SK-N-SH (cell line): ENCODE measurements around the gene NLRP1. TPM values are rescaled to one million over a fixed set of nuclear protein-coding genes. Genes with fewer than 3 reads are reported as not detected.
A peak's percentile ranks its signal among the peaks of the same experiment; 100 is the strongest.

Experiments
- CTCF ChIA-PET: fragments of 300-600, 350-600 bp; formaldehyde crosslinking; extraction: SDS; loops from one replicate; lab custom pipeline; 2021; lab: Yijun Ruan, JAX
- POLR2A ChIA-PET: fragments of 350-600 bp; sonication (Branson Sonifier 250); formaldehyde crosslinking; extraction: SDS; loops from one replicate; lab custom pipeline; 2020; ENCODE audit warnings: antibody characterized with exemption, inconsistent platforms; lab: Yijun Ruan, JAX
- DNase-seq: peaks from one replicate; pipeline ENCODE4 v3.0.0; 2012
- H2AFZ ChIP-seq: fragments of 200-600 bp; sonication (generic); 2 replicates; pipeline ENCODE4 v1.8.1; 2016; ENCODE audit warnings: antibody characterized with exemption, mild to moderate bottlenecking, low read depth
- H3F3A ChIP-seq: fragments of 200-600 bp; sonication (generic); replicated peaks from 2 replicates; pipeline ENCODE3; 2016; ENCODE audit warnings: antibody characterized with exemption, mild to moderate bottlenecking; ENCODE audit not compliant: insufficient read depth
- H3K27ac ChIP-seq, 2 experiments: fragments of 200-500 bp in 1 of 2; fragments of 200-600 bp in 1 of 2; sonication (Bioruptor generic) in 1 of 2; sonication (generic), shearing (Covaris generic) in 1 of 2; 2 replicates each; pipeline versions ENCODE4 v1.5.1 to v1.6.1; 2014 to 2016; ENCODE audit warnings: low read depth in 2 of 2, inconsistent platforms in 1 of 2, low read length in 1 of 2, mild to moderate bottlenecking in 1 of 2, mixed read lengths in 1 of 2
- H3K27me3 ChIP-seq: fragments of 200-600 bp; sonication (generic), shearing (Covaris generic); 2 replicates; pipeline ENCODE4 v1.6.1; 2016; ENCODE audit warnings: mixed run types; ENCODE audit not compliant: insufficient read depth
- H3K36me3 ChIP-seq, 2 experiments: fragments of 200-500 bp in 1 of 2; fragments of 200-600 bp in 1 of 2; sonication (Bioruptor generic) in 1 of 2; sonication (generic) in 1 of 2; replicated peaks in 1 of 2; 2 replicates each; pipeline versions ENCODE3 to v1.5.1; 2014 to 2016; ENCODE audit warnings: low read length in 1 of 2, mild to moderate bottlenecking in 1 of 2; ENCODE audit not compliant: insufficient read depth in 2 of 2, control insufficient read depth in 1 of 2
- H3K4me1 ChIP-seq, 2 experiments: fragments of 200-500 bp in 1 of 2; fragments of 200-600 bp in 1 of 2; sonication (Bioruptor generic) in 1 of 2; sonication (generic), shearing (Covaris generic) in 1 of 2; 2 replicates each; pipeline versions ENCODE4 v1.5.1 to v1.6.1; 2014 to 2016; ENCODE audit warnings: low read depth in 1 of 2, low read length in 1 of 2, mixed run types in 1 of 2; ENCODE audit not compliant: insufficient read depth in 2 of 2, control insufficient read depth in 1 of 2
- H3K4me2 ChIP-seq: fragments of 200-600 bp; sonication (generic), shearing (Covaris generic); 2 replicates; pipeline ENCODE4 v1.6.1; 2017; ENCODE audit warnings: mixed run types
- H3K4me3 ChIP-seq, 2 experiments: fragments of 200-500 bp in 1 of 2; fragments of 200-600 bp in 1 of 2; sonication (Bioruptor generic) in 1 of 2; sonication (generic), shearing (Covaris generic) in 1 of 2; 2 replicates each; pipeline versions ENCODE4 v1.5.1 to v1.8.1; 2014 to 2016; ENCODE audit warnings: low read depth in 2 of 2, inconsistent platforms in 1 of 2, low read length in 1 of 2, mild to moderate bottlenecking in 1 of 2, mixed read lengths in 1 of 2, moderate library complexity in 1 of 2
- H3K79me2 ChIP-seq: fragments of 200-600 bp; sonication (generic); 2 replicates; pipeline ENCODE4 v1.8.1; 2017; ENCODE audit warnings: mild to moderate bottlenecking; ENCODE audit not compliant: insufficient read depth
- H3K9ac ChIP-seq: fragments of 200-600 bp; sonication (generic); 2 replicates; pipeline ENCODE4 v1.6.1; 2017; ENCODE audit warnings: mixed run types
- H3K9me2 ChIP-seq: fragments of 200-600 bp; sonication (generic); 2 replicates; pipeline ENCODE4 v1.6.1; 2017; ENCODE audit warnings: mixed run types
- H3K9me3 ChIP-seq: fragments of 200-600 bp; sonication (generic); 2 replicates; pipeline ENCODE4 v1.6.1; 2017; ENCODE audit warnings: mixed run types, mild to moderate bottlenecking, moderate library complexity
- H4K20me1 ChIP-seq: fragments of 200-600 bp; sonication (generic); 2 replicates; pipeline ENCODE4 v1.6.1; 2017; ENCODE audit warnings: mild to moderate bottlenecking, mixed run types; ENCODE audit not compliant: insufficient read depth
- CHD2 ChIP-seq: fragments of 150-350 bp; IDR thresholded peaks from 2 replicates; pipeline ENCODE4 v1.6.1; 2018; ENCODE audit warnings: low read length; ENCODE audit not compliant: partially characterized antibody
- EP300 ChIP-seq, 2 experiments: IDR thresholded peaks; 2 replicates each; pipeline versions ENCODE4 v1.4.0 to v1.6.1; 2012; ENCODE audit warnings: borderline replicate concordance in 1 of 2, low read depth in 1 of 2, low read length in 1 of 2
- GATA2 ChIP-seq: sonication (generic); formaldehyde crosslinking; IDR thresholded peaks from 2 replicates; pipeline ENCODE4 v1.5.0; 2020; ENCODE audit warnings: mild to moderate bottlenecking, missing genetic modification reagents
- MEF2A ChIP-seq: IDR thresholded peaks from 2 replicates; pipeline ENCODE4 v1.4.0; 2012; ENCODE audit warnings: low read depth, borderline replicate concordance
- NFIC ChIP-seq: IDR thresholded peaks from 2 replicates; pipeline ENCODE4 v1.4.0; 2012; ENCODE audit warnings: borderline replicate concordance
- NRF1 ChIP-seq: IDR thresholded peaks from 2 replicates; pipeline ENCODE4 v1.6.1; 2012; ENCODE audit warnings: low read depth, mild to moderate bottlenecking, low read length
- POLR2AphosphoS5 ChIP-seq: IDR thresholded peaks from 2 replicates; pipeline ENCODE4 v1.6.1; 2012; ENCODE audit warnings: low read depth, low read length
- RCOR1 ChIP-seq: fragments of 150-350 bp; IDR thresholded peaks from 2 replicates; pipeline ENCODE4 v1.6.1; 2017; ENCODE audit warnings: antibody characterized with exemption, low read length
- SIN3A ChIP-seq: IDR thresholded peaks from 2 replicates; pipeline ENCODE4 v1.6.1; 2012; ENCODE audit warnings: low read depth, mild to moderate bottlenecking, low read length, moderate library complexity, borderline replicate concordance
- SMC3 ChIP-seq: IDR thresholded peaks from 2 replicates; pipeline ENCODE4 v1.6.1; 2012; ENCODE audit warnings: low read depth, low read length, improper control_type of control experiment
- YY1 ChIP-seq: IDR thresholded peaks from 2 replicates; pipeline ENCODE4 v1.4.0; 2012; ENCODE audit warnings: low read depth, mild to moderate bottlenecking
- WGBS: methylation state at CpG from one replicate; pipeline ENCODE4 v1.1.6; 2017; ENCODE audit warnings: low lambda C conversion rate; 5-methylcytosine and 5-hydroxymethylcytosine counted together
- polyA plus RNA-seq, 3 experiments: library from polyadenylated mRNA; depleted of rRNA; stranded (reverse); fragments of >200 nt; gene quantifications; 2 replicates each; pipeline ENCODE4 v1.2.3, GENCODE V29; 2012
- TF ChIP-seq, protein P1 (sequence below): IDR thresholded peaks from 2 replicates; pipeline ENCODE4; 2012
- TF ChIP-seq, protein P2 (sequence below): IDR thresholded peaks from 2 replicates; pipeline ENCODE4 v1.4.0; 2012; ENCODE audit warnings: low read depth

NLRP1 gene
- polyA plus RNA-seq, 1 of the 3 experiments (the other 2 are of a cell fraction), result 51.4 TPM

DNA sequence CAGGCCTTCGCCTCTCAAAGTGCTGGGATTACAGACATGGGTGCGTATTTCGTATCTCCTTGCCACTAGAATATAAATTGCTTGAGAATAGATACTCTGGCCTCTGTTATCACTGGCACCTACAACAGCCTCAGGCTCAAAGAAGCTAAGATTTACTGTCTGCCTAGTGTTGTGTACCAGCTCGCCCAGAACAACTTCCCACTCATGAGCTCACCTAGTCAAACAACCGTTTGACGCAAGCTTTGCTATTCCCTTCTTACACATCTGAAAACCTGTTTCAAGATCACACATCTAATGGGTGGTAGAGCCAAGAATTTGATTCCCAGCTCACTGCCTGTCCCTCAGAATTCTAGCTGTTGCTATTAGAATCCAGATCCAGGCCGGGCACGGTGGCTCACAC is 73.5 kb downstream of the NLRP1 start:
- POLR2A ChIA-PET, result no interaction called here
- Histone ChIP-seq H3K36me3 (peaks cover 0 to 3% of the 10 kb centered on the region in 2 experiments), H3K4me3 (no peak overlapping the region), H3K4me2 (no peak overlapping the region), H4K20me1 (no peaks in the 10 kb centered on the region), H3K9me3 (no peaks in the 10 kb centered on the region), H3K27ac (no peak overlapping the region), H3K27me3 (no peaks in the 10 kb centered on the region), H3K79me2 (no peaks in the 10 kb centered on the region), H3K4me1 (peaks cover 0 to 5% of the 10 kb centered on the region in 2 experiments; a peak in 1 of 4 replicates), H3K9ac (no peak overlapping the region), H3F3A (peaks cover 21% of the 10 kb centered on the region), H2AFZ (no peak overlapping the region), H3K9me2 (no peaks in the 10 kb centered on the region)
- 87% methylated on average over 8 of the region's 8 CpGs for WGBS
- TF ChIP-seq MEF2A (no peak), EP300 (IDR thresholded peaks at IDR 0.05; ENCODE audit: borderline replicate concordance in 1 of 2, low read depth in 1 of 2, low read length in 1 of 2) (no peak), YY1 (no peak), NRF1 (no peak), CHD2 (no peak), RCOR1 (no peak), SIN3A (no peak), NFIC (no peak), SMC3 (no peak), POLR2AphosphoS5 (no peak)
- TF ChIP-seq, protein P1, sequence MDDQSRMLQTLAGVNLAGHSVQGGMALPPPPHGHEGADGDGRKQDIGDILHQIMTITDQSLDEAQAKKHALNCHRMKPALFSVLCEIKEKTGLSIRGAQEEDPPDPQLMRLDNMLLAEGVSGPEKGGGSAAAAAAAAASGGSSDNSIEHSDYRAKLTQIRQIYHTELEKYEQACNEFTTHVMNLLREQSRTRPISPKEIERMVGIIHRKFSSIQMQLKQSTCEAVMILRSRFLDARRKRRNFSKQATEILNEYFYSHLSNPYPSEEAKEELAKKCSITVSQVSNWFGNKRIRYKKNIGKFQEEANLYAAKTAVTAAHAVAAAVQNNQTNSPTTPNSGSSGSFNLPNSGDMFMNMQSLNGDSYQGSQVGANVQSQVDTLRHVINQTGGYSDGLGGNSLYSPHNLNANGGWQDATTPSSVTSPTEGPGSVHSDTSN, result no peak
- TF ChIP-seq, protein P2, sequence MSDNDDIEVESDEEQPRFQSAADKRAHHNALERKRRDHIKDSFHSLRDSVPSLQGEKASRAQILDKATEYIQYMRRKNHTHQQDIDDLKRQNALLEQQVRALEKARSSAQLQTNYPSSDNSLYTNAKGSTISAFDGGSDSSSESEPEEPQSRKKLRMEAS, result no peak
- DNase-seq, result no peak
- CTCF ChIA-PET, result no interaction called here

DNA sequence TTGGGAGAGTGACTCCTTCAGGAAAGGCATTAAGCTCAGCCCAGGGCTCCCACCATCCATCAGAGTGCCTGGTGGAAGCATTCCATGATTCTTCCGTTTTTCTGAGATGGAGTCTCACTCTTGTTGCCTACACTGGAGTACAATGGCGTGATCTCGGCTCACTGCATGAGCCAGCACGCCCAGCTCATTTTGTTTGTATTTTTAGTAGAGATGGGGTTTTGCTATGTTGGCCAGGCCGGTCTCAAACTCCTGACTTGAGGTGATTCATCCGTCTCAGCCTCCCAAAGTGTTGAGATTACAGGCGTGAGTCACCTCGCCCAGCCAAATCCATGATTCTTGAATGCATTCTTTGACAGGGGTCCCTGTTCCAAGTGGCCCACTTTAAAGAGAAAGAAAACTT is 74.8 kb downstream of the NLRP1 start:
- no peak overlapping the region for H3K4me2 ChIP-seq
- TF ChIP-seq, protein P2, result no peak
- TF ChIP-seq SIN3A (no peak), GATA2 (CRISPR knock-in tag) (no peak), CHD2 (no peak), MEF2A (no peak)
- TF ChIP-seq, all 33 proteins: peak for 0
- Histone ChIP-seq H3K9me3 (no peaks in the 10 kb centered on the region), H3K9me2 (no peaks in the 10 kb centered on the region), H3F3A (peaks cover 17% of the 10 kb centered on the region), H3K27me3 (no peaks in the 10 kb centered on the region), H3K4me3 (no peak overlapping the region), H3K4me1 (no peaks in the 10 kb centered on the region), H3K27ac (peak overlapping the region in 1 of 2 experiments; percentile 61; a peak in 2 of 4 replicates), H4K20me1 (no peaks in the 10 kb centered on the region), H3K79me2 (no peaks in the 10 kb centered on the region), H3K36me3 (peaks cover 0 to 3% of the 10 kb centered on the region in 2 experiments), H3K9ac (no peak overlapping the region; the same call in 1 of the 2 replicates), H2AFZ (no peak overlapping the region)
- CTCF ChIA-PET, result no interaction called here
- DNase-seq, result no peak
- POLR2A ChIA-PET, result no interaction called here
- WGBS, result 71% methylated on average over 8 of the region's 8 CpGs
